Stomach (tissue), 9 donors: ENCODE data around the gene CDH22. TPM values are rescaled to one million over a fixed set of nuclear protein-coding genes. Genes with fewer than 3 reads are reported as not detected.

Experiments
- DNase-seq, 2 donors: peaks; one replicate each; pipeline versions ENCODE4 v3.0.0 to v3.0.0-alpha.2; 2013 to 2019
- H3K27ac ChIP-seq, 5 donors: fragments of 200-600 bp in 4 of 5; sonication (generic) in 4 of 5; one replicate each; pipeline ENCODE4 v1.5.1; 2013 to 2019; ENCODE audit warnings: mild to moderate bottlenecking in 1 of 5, moderate library complexity in 1 of 5
- H3K27me3 ChIP-seq, 3 donors: fragments of 200-600 bp; sonication (generic); one replicate each; pipeline ENCODE4 v1.5.1; 2017 to 2019; ENCODE audit warnings: mixed run types in 1 of 3
- H3K36me3 ChIP-seq, 4 donors: fragments of 200-600 bp; sonication (generic); 1 replicate in 3 of 4; 2 replicates in 1 of 4; pipeline ENCODE4 v1.5.1; 2016 to 2019
- H3K4me1 ChIP-seq, 4 donors: fragments of 200-600 bp; sonication (generic); one replicate each; pipeline ENCODE4 v1.5.1; 2016 to 2019
- H3K4me3 ChIP-seq, 4 donors: fragments of 200-600 bp; sonication (generic) in 3 of 4; one replicate each; pipeline ENCODE4 v1.5.1; 2016 to 2019; ENCODE audit warnings: mild to moderate bottlenecking in 1 of 4
- H3K9me3 ChIP-seq, 4 donors: fragments of 200-600 bp; sonication (generic); one replicate each; pipeline ENCODE4 v1.5.1; 2016 to 2019
- CTCF ChIP-seq, 7 experiments: fragments of 450-650 bp in 4 of 7; fragments of 200-600 bp in 3 of 7; sonication (generic) in 3 of 7; IDR thresholded peaks; one replicate each; pipeline ENCODE4 v1.5.1; 2016 to 2019; ENCODE audit warnings: antibody characterized with exemption in 7 of 7, control low read depth in 2 of 7, mild to moderate bottlenecking in 1 of 7
- EP300 ChIP-seq: sonication (generic); formaldehyde crosslinking; IDR thresholded peaks from one replicate; pipeline ENCODE4 v1.6.1; 2017; ENCODE audit warnings: antibody characterized with exemption
- POLR2A ChIP-seq, 4 donors: fragments of 450-650 bp; IDR thresholded peaks; one replicate each; pipeline ENCODE4 v1.6.1; 2016; ENCODE audit warnings: antibody characterized with exemption in 4 of 4, control low read depth in 2 of 4, mild to moderate bottlenecking in 1 of 4, moderate library complexity in 1 of 4
- POLR2AphosphoS5 ChIP-seq, 3 donors: sonication (generic); formaldehyde crosslinking; IDR thresholded peaks; one replicate each; pipeline ENCODE4 v1.6.1; 2016; ENCODE audit warnings: antibody characterized with exemption in 3 of 3
- WGBS, 5 donors: extraction: QIAGEN DNeasy Blood & Tissue Kit in 3 of 5; methylation state at CpG; one replicate each; pipeline versions ENCODE4 v1.1.5 to v1.1.7; 2013 to 2018; 5-methylcytosine and 5-hydroxymethylcytosine counted together
- intact Hi-C: fragments of 100-400 bp; cut with DNase I; formaldehyde crosslinking; loops from one replicate; pipeline ENCODE4 v1.15.1; 2023; ENCODE audit warnings: low total_unique reads
- polyA plus RNA-seq, 3 donors: library from polyadenylated mRNA; stranded (reverse); fragments of 200-250 nt; gene quantifications; one replicate each; pipeline ENCODE4 v1.2.3, GENCODE V29; 2013
- total RNA-seq, 5 donors: library from RNA; depleted of rRNA; stranded (reverse); fragments of >200 nt; gene quantifications; one replicate each; pipeline versions ENCODE4 v1.1.0 to v1.2.3, GENCODE V29; 2014 to 2016
- donor health status: healthy with polysubstance abuse.
- donor health status: Bipolar disorder and iron deficiency.
- donor health status: healthy.

CDH22 gene
- total and polyA plus RNA-seq, 8 donors, result 0.18 to 0.60 (median 0.19) TPM; not detected in 5

DNA sequence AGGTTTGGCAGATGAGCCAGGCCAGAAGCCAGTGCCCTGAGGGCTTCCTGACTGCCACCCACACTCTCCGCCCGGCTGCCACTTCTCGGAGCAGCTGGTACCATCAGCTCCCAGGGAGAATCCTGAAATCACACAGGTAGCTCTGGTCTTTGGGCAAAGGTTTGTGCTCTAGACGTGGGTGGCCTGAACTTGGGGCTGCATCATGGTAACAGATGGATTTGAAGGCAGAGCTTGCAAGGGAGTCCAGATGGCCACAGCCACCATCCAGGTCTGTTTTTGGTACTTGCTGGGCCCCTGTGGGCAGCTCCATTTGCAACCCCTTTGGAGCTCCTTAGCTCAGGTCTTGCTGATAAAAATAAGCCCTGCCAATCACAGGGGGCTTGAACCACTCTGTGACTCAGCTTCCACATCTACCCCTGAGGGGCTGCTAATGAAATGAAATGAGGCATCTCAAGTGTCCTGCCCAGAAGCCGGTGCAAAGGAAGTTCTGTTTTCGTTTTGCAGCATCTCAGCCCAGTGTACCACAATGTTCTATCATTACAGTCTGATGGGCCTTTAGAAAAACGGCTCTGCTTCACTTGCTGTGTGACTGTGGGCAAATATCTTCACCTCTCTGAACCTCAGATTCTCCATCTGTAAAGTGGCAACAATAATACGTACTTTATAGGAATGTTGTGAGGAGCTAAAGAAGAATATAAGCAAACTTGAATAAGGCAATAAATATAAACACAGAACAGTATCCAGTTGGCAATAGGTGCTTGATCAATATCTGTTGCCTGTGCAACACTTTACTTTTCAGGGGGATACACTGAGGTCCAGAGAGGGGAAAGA lies 25.1 kb upstream of the CDH22 start:
- Histone ChIP-seq H3K36me3 (no peaks in the 10 kb centered on the region), H3K9me3 (no peaks in the 10 kb centered on the region), H3K4me3 (no peak overlapping the region), H3K27me3 (peaks cover 0 to 99% (median 19%) of the 10 kb centered on the region in 3 donors), H3K4me1 (peaks cover 0 to 18% (median 13%) of the 10 kb centered on the region in 4 donors), H3K27ac (no peak overlapping the region)
- WGBS, 5 donors, result 65 to 79% (median 69%) methylated on average over 7 to 8 of the region's 8 CpGs
- intact Hi-C loops, result no loop called here
- TF ChIP-seq POLR2AphosphoS5 (IDR thresholded peaks at IDR 0.05) (no peak), EP300 (no peak), POLR2A (IDR thresholded peaks at IDR 0.05) (no peak), CTCF (IDR thresholded peaks at IDR 0.05) (no peak)
- DNase-seq, result no peak

DNA sequence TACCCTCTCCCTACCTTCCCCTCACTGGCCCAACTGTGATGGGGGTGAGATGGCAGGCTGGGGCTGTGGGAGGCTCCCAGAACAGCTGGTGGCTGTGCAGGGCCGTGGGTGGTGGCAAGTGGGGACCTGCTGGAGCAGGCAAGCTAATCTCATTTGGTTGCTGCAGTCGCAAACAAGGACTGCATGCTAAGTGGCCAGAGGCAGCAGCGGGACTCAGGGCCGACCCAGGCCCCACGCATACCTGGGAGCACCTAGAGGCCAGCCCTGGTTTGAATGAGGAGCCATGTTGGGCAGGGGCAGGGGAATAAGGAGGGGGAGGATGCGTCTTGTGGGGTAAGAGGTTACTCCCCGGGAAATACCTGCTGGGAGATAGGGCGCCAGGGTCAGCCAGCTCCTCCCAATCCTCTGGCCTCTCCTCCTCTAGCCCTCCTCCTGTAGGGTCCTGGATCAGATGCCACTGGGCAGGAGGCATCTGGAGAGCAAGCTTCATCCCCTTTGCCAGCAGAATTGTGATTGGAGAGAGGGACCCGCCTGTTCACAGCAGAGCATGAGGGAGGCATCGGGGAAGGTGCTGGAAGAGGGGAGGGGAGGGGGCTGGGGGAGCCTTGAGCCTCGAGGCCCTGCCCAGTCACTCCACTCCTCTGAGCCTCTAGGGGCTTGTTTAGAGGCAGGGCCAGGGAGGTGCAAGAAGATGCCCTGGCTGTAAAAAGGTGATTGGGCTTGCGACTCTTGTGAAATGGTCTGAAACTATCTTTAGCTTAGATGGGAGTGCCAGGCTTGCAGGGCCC lies 24.3 kb upstream of the CDH22 start:
- no peak overlapping the region for H3K27ac ChIP-seq
- H3K4me3 ChIP-seq, result no peak overlapping the region
- H3K27me3 ChIP-seq, result peaks cover 0 to 99% (median 14%) of the 10 kb centered on the region in 3 donors
- intact Hi-C loops, result no loop called here
- H3K9me3 ChIP-seq, result no peaks in the 10 kb centered on the region
- H3K36me3 ChIP-seq, result no peaks in the 10 kb centered on the region
- H3K4me1 ChIP-seq, result peaks cover 0 to 18% (median 13%) of the 10 kb centered on the region in 4 donors
- DNase-seq, result no peak
- 43 to 74% (median 55%) methylated on average over 9 to 12 of the region's 12 CpGs for WGBS, 5 donors
- TF ChIP-seq CTCF (IDR thresholded peaks at IDR 0.05) (no peak), POLR2AphosphoS5 (IDR thresholded peaks at IDR 0.05) (no peak), EP300 (no peak), POLR2A (IDR thresholded peaks at IDR 0.05) (no peak)

GRCh38 chr20:46331611-46332361 lies 23.5 kb upstream of the CDH22 start:
- peak; percentile 39 to 69 for DNase-seq
- TF ChIP-seq POLR2AphosphoS5 (IDR thresholded peaks at IDR 0.05), result no peak
- TF ChIP-seq POLR2A (IDR thresholded peaks at IDR 0.05), result no peak
- no peak for TF ChIP-seq CTCF (IDR thresholded peaks at IDR 0.05)
- TF ChIP-seq EP300, result no peak
- peaks cover 0 to 18% (median 13%) of the 10 kb centered on the region in 4 donors for H3K4me1 ChIP-seq
- WGBS, 5 donors, result 50 to 64% (median 55%) methylated on average over 13 of the region's 13 CpGs
- H3K36me3 ChIP-seq, result no peaks in the 10 kb centered on the region
- intact Hi-C loops, result no loop called here
- H3K9me3 ChIP-seq, result no peaks in the 10 kb centered on the region
- H3K4me3 ChIP-seq, result no peak overlapping the region
- H3K27me3 ChIP-seq, result peaks cover 0 to 98% (median 12%) of the 10 kb centered on the region in 3 donors
- H3K27ac ChIP-seq, result peak overlapping the region in 1 of 5 donors; percentile 32
